Hematopoietic multipotent progenitor cell treated with erythropoietin and hydrocortisone succinate and interleukin-3 and kit ligand, for 17 days (in vitro differentiated cells): ENCODE data around the gene CD86.

Experiments
- DNase-seq: peaks from one replicate; pipeline ENCODE4 v3.0.0-alpha.2; 2015; ENCODE audit warnings: low spot score

The CD86 gene

GRCh38 chr3:122060040-122060698 lies 5.0 kb downstream of the CD86 start:
- DNase-seq = no peak

GRCh38 chr3:122063908-122064307 lies 8.7 kb downstream of the CD86 start:
- DNase-seq = no peak

GRCh38 chr3:122064326-122064725 lies 9.2 kb downstream of the CD86 start:
- DNase-seq = no peak

- DNase-seq = no peak
Observed at GRCh38 chr3:122066331-122067213, 11.4 kb downstream of the CD86 start.

- no peak for DNase-seq
Observed at GRCh38 chr3:122067214-122067550, 12.0 kb downstream of the CD86 start.

- no peak for DNase-seq
Observed at GRCh38 chr3:122067588-122068240, 12.6 kb downstream of the CD86 start.

- no peak for DNase-seq
Observed at GRCh38 chr3:122074621-122075265, 19.6 kb downstream of the CD86 start.

GRCh38 chr3:122076491-122077292 lies 21.5 kb downstream of the CD86 start:
- DNase-seq = no peak

- no peak for DNase-seq
Observed at GRCh38 chr3:122077293-122078234, 22.4 kb downstream of the CD86 start.

- DNase-seq = no peak
Observed at GRCh38 chr3:122078235-122078935, 23.2 kb downstream of the CD86 start.

- no peak for DNase-seq
Observed at GRCh38 chr3:122079524-122080206, 24.5 kb downstream of the CD86 start.

GRCh38 chr3:122080207-122080587 lies 25.0 kb downstream of the CD86 start:
- no peak for DNase-seq

- no peak for DNase-seq
Observed at GRCh38 chr3:122081543-122082247, 26.5 kb downstream of the CD86 start.

GRCh38 chr3:122082357-122082756 lies 27.2 kb downstream of the CD86 start:
- no peak for DNase-seq

- no peak for DNase-seq
Observed at GRCh38 chr3:122084799-122085198, 29.6 kb downstream of the CD86 start.

GRCh38 chr3:122085673-122086072 lies 30.5 kb downstream of the CD86 start:
- DNase-seq = no peak

- DNase-seq = no peak
Observed at GRCh38 chr3:122088531-122088930, 33.4 kb downstream of the CD86 start.

- DNase-seq = no peak
Observed at GRCh38 chr3:122091602-122092295, 36.6 kb downstream of the CD86 start.
